ENCODE data around the gene SLC30A3.
A peak's percentile ranks its signal among the peaks of the same experiment; 100 is the strongest.

DNA sequence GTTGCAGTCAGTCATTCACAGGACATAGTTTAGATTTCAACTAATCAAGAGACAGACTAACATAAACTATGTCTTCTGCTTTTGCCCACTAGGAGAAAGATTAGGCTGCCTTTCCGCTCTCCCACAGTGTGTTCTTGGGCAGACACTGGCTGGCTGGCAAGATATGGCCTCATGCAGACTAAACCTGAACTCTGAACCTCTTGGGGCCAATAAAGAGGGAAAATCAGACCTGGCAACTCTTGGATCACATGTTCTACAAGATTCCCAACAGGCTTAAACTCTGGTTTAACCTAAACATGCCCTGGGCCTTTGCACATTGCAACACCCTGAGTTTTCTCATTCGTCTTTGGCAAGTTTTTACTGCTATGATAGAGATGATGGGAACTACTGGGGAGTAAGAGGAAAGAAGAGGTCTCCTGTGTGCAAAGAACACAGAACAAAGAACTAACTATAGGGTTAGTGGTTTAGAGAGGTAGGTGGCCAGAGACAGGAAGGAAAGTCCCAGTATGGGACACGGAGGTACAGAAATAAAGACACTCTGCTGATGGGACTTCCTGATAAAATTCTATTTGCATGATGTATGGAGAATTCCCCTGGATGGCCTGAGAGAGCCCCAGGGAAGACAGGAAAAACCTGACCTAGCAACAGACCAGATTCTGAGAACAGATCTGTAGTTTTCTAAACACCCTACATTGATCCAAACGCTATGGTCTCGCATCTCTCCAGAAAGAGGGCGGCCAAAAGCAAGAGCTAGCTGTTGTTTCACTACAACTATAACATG lies 53.0 kb downstream of the SLC30A3 start:
- 0 out of 2 replicates have a peak, but pooled peaks have one; percentile 20 for TF ChIP-seq CEBPB (IDR thresholded peaks at IDR 0.05; ENCODE audit: low read depth, low read length)
- TF ChIP-seq, protein P1, sequence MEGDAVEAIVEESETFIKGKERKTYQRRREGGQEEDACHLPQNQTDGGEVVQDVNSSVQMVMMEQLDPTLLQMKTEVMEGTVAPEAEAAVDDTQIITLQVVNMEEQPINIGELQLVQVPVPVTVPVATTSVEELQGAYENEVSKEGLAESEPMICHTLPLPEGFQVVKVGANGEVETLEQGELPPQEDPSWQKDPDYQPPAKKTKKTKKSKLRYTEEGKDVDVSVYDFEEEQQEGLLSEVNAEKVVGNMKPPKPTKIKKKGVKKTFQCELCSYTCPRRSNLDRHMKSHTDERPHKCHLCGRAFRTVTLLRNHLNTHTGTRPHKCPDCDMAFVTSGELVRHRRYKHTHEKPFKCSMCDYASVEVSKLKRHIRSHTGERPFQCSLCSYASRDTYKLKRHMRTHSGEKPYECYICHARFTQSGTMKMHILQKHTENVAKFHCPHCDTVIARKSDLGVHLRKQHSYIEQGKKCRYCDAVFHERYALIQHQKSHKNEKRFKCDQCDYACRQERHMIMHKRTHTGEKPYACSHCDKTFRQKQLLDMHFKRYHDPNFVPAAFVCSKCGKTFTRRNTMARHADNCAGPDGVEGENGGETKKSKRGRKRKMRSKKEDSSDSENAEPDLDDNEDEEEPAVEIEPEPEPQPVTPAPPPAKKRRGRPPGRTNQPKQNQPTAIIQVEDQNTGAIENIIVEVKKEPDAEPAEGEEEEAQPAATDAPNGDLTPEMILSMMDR (conservative IDR thresholded peaks at IDR 0.05; ENCODE audit: low read depth, low read length) = no peak
- no peak for TF ChIP-seq BHLHE40 (IDR thresholded peaks at IDR 0.05; ENCODE audit: low read depth, low read length)
- no peak for TF ChIP-seq POLR2A (IDR thresholded peaks at IDR 0.05; ENCODE audit: low read depth, low read length)

All from IMR-90 (cell line).